Sigmoid colon (tissue), 7 donors: ENCODE results near the gene CTDP1. TPM values are rescaled to one million over a fixed set of nuclear protein-coding genes. Genes with fewer than 3 reads are reported as not detected.

ENCODE experiments used
- DNase-seq: peaks from one replicate; pipeline ENCODE4 v3.0.0-alpha.2; 2019
- H3K27ac ChIP-seq, 4 donors: fragments of 200-600 bp; sonication (generic); one replicate each; pipeline ENCODE4 v1.5.1; 2016 to 2019; ENCODE audit warnings: mild to moderate bottlenecking in 1 of 4
- H3K27me3 ChIP-seq, 3 donors: fragments of 200-600 bp; sonication (generic); one replicate each; pipeline ENCODE4 v1.5.1; 2019; ENCODE audit warnings: mild to moderate bottlenecking in 1 of 3
- H3K36me3 ChIP-seq, 4 donors: fragments of 200-600 bp; sonication (generic); one replicate each; pipeline ENCODE4 v1.5.1; 2016 to 2019
- H3K4me1 ChIP-seq, 4 donors: fragments of 200-600 bp; sonication (generic); one replicate each; pipeline ENCODE4 v1.5.1; 2017 to 2019
- H3K4me3 ChIP-seq, 4 donors: fragments of 200-600 bp; sonication (generic); one replicate each; pipeline ENCODE4 v1.5.1; 2017 to 2019; ENCODE audit warnings: mild to moderate bottlenecking in 2 of 4, moderate library complexity in 1 of 4
- H3K9me3 ChIP-seq, 4 donors: fragments of 200-600 bp in 3 of 4; sonication (generic) in 3 of 4; one replicate each; pipeline versions ENCODE4 v1.5.1 to v1.6.1; 2013 to 2019
- EP300 ChIP-seq, 4 donors: sonication (generic); formaldehyde crosslinking; IDR thresholded peaks; one replicate each; pipeline ENCODE4 v1.6.1; 2017; ENCODE audit warnings: antibody characterized with exemption in 4 of 4
- POLR2A ChIP-seq, 2 donors: fragments of 450-650 bp; IDR thresholded peaks; one replicate each; pipeline ENCODE4 v1.6.1; 2016; ENCODE audit warnings: antibody characterized with exemption in 2 of 2, mild to moderate bottlenecking in 2 of 2, moderate library complexity in 2 of 2
- POLR2AphosphoS5 ChIP-seq, 4 donors: sonication (generic); formaldehyde crosslinking; IDR thresholded peaks; one replicate each; pipeline ENCODE4 v1.6.1; 2017; ENCODE audit warnings: antibody characterized with exemption in 4 of 4
- WGBS, 2 donors: extraction: QIAGEN DNeasy Blood & Tissue Kit; methylation state at CpG; one replicate each; pipeline ENCODE4 v1.1.7; 2013; 5-methylcytosine and 5-hydroxymethylcytosine counted together
- intact Hi-C: fragments of 100-400 bp; cut with DNase I; formaldehyde crosslinking; loops from one replicate; pipeline ENCODE4 v1.15.1; 2023
- polyA plus RNA-seq, 3 donors: library from polyadenylated mRNA; stranded (reverse); fragments of 200-250 nt; gene quantifications; one replicate each; pipeline ENCODE4 v1.2.3, GENCODE V29; 2013
- total RNA-seq, 4 donors: library from RNA; depleted of rRNA; stranded (reverse); fragments of >200 nt; gene quantifications; one replicate each; pipeline ENCODE4 v1.1.0, GENCODE V29; 2016
- TF ChIP-seq, protein P1 (sequence below), 4 experiments: fragments of 450-650 bp in 3 of 4; fragments of 200-600 bp in 1 of 4; IDR thresholded peaks; one replicate each; pipeline ENCODE4 v1.5.1; 2016 to 2019; ENCODE audit warnings: antibody characterized with exemption in 4 of 4, mild to moderate bottlenecking in 3 of 4, moderate library complexity in 2 of 4
- donor health status: healthy with polysubstance abuse.
- donor health status: Bipolar disorder and iron deficiency.
- donor health status: healthy.

CTDP1 gene
- total and polyA plus RNA-seq, 7 donors, result 11.1 to 25.9 (median 14.7) TPM

DNA sequence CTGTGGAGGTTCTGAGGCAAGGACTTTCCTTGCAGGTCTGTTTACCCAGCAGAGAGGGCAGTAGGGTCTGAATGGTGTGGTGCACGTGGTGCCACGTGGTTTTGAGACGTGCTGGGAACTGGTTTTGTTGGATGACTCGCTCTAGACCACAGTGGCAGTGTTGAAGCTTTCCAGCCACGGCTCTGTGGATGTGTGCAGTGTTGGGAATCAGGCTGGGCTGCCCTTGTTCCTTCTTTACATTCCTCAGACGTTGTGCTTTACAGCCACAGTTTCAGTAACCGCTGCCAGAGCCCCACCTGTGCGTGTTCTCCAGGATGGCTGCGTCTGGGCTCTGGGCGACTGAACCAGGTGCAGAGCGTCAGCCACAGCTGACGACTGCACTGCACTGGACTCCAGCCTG lies 8.2 kb downstream of the CTDP1 start:
- TF ChIP-seq POLR2A (IDR thresholded peaks at IDR 0.05), result no peak
- TF ChIP-seq, protein P1, sequence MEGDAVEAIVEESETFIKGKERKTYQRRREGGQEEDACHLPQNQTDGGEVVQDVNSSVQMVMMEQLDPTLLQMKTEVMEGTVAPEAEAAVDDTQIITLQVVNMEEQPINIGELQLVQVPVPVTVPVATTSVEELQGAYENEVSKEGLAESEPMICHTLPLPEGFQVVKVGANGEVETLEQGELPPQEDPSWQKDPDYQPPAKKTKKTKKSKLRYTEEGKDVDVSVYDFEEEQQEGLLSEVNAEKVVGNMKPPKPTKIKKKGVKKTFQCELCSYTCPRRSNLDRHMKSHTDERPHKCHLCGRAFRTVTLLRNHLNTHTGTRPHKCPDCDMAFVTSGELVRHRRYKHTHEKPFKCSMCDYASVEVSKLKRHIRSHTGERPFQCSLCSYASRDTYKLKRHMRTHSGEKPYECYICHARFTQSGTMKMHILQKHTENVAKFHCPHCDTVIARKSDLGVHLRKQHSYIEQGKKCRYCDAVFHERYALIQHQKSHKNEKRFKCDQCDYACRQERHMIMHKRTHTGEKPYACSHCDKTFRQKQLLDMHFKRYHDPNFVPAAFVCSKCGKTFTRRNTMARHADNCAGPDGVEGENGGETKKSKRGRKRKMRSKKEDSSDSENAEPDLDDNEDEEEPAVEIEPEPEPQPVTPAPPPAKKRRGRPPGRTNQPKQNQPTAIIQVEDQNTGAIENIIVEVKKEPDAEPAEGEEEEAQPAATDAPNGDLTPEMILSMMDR (IDR thresholded peaks at IDR 0.05), result no peak
- TF ChIP-seq POLR2AphosphoS5 (IDR thresholded peaks at IDR 0.05), result no peak
- TF ChIP-seq EP300 (IDR thresholded peaks at IDR 0.05), result no peak
- Histone ChIP-seq H3K4me3 (no peak overlapping the region), H3K4me1 (no peaks in the 10 kb centered on the region), H3K36me3 (no peaks in the 10 kb centered on the region), H3K27me3 (no peaks in the 10 kb centered on the region), H3K9me3 (no peaks in the 10 kb centered on the region), H3K27ac (no peak overlapping the region)
- intact Hi-C loops, result loop anchor here (10.0 kb wide), 1 partner anchor 427 kb away; no protein-coding TSS in a partner anchor
- no peak for DNase-seq
- WGBS, 2 donors, result 78% methylated on average over 12 of the region's 12 CpGs

DNA sequence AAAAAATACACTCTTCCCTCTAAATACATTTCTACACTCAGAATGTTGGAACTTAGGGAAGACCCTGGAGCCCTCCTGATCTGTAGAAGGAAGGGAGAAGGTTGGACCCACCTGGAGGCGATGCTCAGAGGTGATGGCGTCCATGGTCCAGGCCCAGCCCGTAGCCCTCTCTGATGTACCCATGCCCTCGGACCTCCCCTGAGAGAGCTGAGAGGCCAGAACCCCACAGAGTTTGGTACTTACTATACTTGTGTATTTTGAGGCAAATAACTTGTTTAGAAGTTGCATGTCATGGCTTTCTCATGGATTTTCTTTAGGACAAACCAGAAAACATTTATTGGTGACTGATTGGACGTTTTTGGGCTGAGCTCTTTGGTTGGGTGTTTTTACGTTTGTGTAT lies 10.5 kb downstream of the CTDP1 start:
- H3K27me3 ChIP-seq, result no peaks in the 10 kb centered on the region
- no peak overlapping the region for H3K4me3 ChIP-seq
- H3K27ac ChIP-seq, result no peak overlapping the region
- WGBS, 2 donors, result 88 to 92% methylated on average over 6 of the region's 6 CpGs
- DNase-seq, result peak; percentile 45
- H3K36me3 ChIP-seq, result peaks cover 0 to 1% (median 0%) of the 10 kb centered on the region in 4 donors
- intact Hi-C loops, result no loop called here
- H3K4me1 ChIP-seq, result no peaks in the 10 kb centered on the region
- no peaks in the 10 kb centered on the region for H3K9me3 ChIP-seq
- TF ChIP-seq POLR2A (IDR thresholded peaks at IDR 0.05), result no peak
- TF ChIP-seq EP300 (IDR thresholded peaks at IDR 0.05), result no peak
- TF ChIP-seq POLR2AphosphoS5 (IDR thresholded peaks at IDR 0.05), result no peak
- TF ChIP-seq, protein P1 (IDR thresholded peaks at IDR 0.05), result no peak

DNA sequence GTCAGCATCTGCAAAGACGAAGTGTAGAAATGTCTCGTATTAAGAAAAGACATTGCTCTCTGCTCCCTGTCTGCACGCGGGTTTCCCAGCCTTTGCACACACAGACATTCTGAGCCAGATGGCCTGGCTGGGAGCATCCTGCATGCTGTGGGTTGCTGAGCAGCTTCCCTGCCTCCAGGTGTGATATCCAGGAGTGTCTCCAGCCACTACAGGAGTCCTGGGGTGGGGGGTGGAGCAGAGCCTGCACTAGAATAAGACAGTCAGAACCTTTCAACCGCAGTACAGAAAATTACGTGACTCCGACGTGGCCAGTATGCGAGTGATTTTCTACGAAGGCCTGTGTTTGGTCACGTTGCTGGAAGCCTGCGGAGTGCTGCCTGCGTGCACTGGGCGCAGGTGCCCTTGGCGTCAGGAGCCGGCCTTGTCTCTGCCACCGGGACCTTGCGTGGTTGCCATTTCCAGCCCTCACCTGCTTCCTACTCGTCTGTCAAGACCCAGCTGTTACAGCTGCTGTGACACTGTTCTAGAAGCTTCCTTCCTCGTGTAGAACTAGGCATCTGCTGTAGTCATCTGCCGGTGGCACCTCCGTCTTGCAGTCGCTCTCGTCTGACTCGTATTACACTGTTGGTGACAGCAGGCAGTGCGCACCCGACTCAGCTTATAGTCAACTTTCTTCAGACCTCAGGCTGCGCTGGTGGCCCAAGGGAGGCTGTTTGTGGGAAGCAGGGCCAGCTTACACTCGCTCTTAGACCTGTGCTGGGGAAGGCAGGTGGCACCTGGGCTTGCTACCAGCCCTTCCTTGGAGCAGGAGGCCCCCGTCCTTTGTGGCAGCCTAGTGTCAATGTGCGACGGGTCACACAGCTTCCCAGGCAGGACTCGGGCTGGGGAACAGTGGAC lies 11.2 kb downstream of the CTDP1 start:
- Histone ChIP-seq H3K9me3 (no peaks in the 10 kb centered on the region), H3K36me3 (peaks cover 0 to 9% (median 6%) of the 10 kb centered on the region in 4 donors), H3K4me3 (no peak overlapping the region), H3K4me1 (no peaks in the 10 kb centered on the region), H3K27ac (no peak overlapping the region), H3K27me3 (no peaks in the 10 kb centered on the region)
- peak; percentile 47 for DNase-seq
- intact Hi-C loops, result no loop called here
- TF ChIP-seq, protein P1 (IDR thresholded peaks at IDR 0.05), result no peak
- no peak for TF ChIP-seq EP300 (IDR thresholded peaks at IDR 0.05)
- no peak for TF ChIP-seq POLR2A (IDR thresholded peaks at IDR 0.05)
- TF ChIP-seq POLR2AphosphoS5 (IDR thresholded peaks at IDR 0.05), result no peak
- 85 to 89% methylated on average over 33 of the region's 33 CpGs for WGBS, 2 donors

DNA sequence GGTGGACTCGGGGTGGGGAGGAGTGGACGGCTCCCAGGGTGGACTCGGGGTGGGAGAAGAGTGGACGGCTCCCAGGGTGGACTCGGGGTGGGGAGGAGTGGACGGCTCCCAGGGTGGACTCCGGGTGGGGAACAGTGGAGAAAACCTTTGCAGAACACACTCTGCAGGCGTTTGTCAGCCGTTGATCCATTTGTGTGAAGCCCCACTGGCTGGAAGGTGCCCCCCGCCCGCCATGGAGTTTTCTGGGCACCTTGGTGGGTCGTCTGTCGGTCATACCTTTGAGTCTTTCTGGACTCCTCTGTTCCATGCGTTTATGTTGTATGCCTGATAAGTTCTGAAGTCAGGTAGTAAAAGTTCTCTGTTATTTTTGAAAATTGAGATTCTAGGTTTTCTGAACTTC lies 12.5 kb downstream of the CTDP1 start:
- WGBS, 2 donors, result 92 to 93% methylated on average over 14 of the region's 14 CpGs
- Histone ChIP-seq H3K4me1 (no peaks in the 10 kb centered on the region), H3K27ac (no peak overlapping the region), H3K36me3 (peaks cover 6 to 21% (median 14%) of the 10 kb centered on the region in 4 donors), H3K9me3 (no peaks in the 10 kb centered on the region), H3K4me3 (no peak overlapping the region), H3K27me3 (no peaks in the 10 kb centered on the region)
- TF ChIP-seq EP300 (IDR thresholded peaks at IDR 0.05) (no peak), POLR2A (IDR thresholded peaks at IDR 0.05) (no peak), POLR2AphosphoS5 (IDR thresholded peaks at IDR 0.05) (no peak)
- TF ChIP-seq, protein P1 (IDR thresholded peaks at IDR 0.05), result no peak
- intact Hi-C loops, result no loop called here
- DNase-seq, result peak; percentile 13
